OCI-LY7 (cell line): Measurements from ENCODE around the gene OR2M3.

Experiments
- CTCF ChIP-seq: fragments of 200-600 bp; sonication (generic); conservative IDR thresholded peaks from 2 replicates; pipeline ENCODE4 v1.5.1; 2014; ENCODE audit warnings: mild to moderate bottlenecking, antibody characterized with exemption, low read length, moderate library complexity, mixed read lengths
- EZH2phosphoT487 ChIP-seq: fragments of 200-600 bp; sonication (generic); IDR thresholded peaks from 2 replicates; pipeline ENCODE4 v1.6.1; 2018; ENCODE audit warnings: low read depth, borderline replicate concordance, mild to moderate bottlenecking, mixed run types, antibody characterized with exemption, low read length, moderate library complexity, mixed read lengths

- TF ChIP-seq CTCF (no peak), EZH2phosphoT487 (no peak)
Measured at GRCh38 chr1:248165186-248165585, 31.9 kb upstream of the OR2M3 start.
